ENCODE data around the gene FPGS. TPM values are rescaled to one million over a fixed set of nuclear protein-coding genes. Genes with fewer than 3 reads are reported as not detected.

Gene FPGS
- polyA plus RNA-seq, 1 donor (not counting 4 experiments of a cell fraction or from before 2014, with no cell fraction given): 38.2 TPM

- DNase-seq (ENCODE audit: low read depth, low spot score) (no peak), FAIRE-seq (no peak)
- Histone ChIP-seq H3K36me3 (ENCODE audit: control insufficient read depth in 2 of 2, extremely low read depth in 1 of 2, insufficient read depth in 2 of 2, low read length in 2 of 2) (no peaks in the 10 kb centered on the region), H3K4me1 (ENCODE audit: control insufficient read depth, extremely low read depth, insufficient read depth, low read length) (no peaks in the 10 kb centered on the region), H3K9ac (ENCODE audit: control insufficient read depth, extremely low read depth, insufficient read depth, low read length) (no peak overlapping the region), H3K27ac (ENCODE audit: control insufficient read depth, insufficient read depth, low read length) (no peak overlapping the region), H4K20me1 (ENCODE audit: control insufficient read depth, extremely low read depth, insufficient read depth, low read length) (no peaks in the 10 kb centered on the region), H3K4me3 (ENCODE audit: control insufficient read depth in 2 of 3, extremely low read depth in 1 of 3, insufficient read depth in 2 of 3, low read depth in 1 of 3, low read length in 3 of 3) (no peak overlapping the region), H3K9me3 (ENCODE audit: control insufficient read depth, low read depth, low read length) (no peaks in the 10 kb centered on the region), H3K9me1 (ENCODE audit: control insufficient read depth, extremely low read depth, insufficient read depth, low read length) (no peaks in the 10 kb centered on the region), H3K4me2 (ENCODE audit: control insufficient read depth, extremely low read depth, insufficient read depth, low read depth, low read length) (no peak overlapping the region), H2AFZ (ENCODE audit: control insufficient read depth, low read length) (no peak overlapping the region), H3K27me3 (ENCODE audit: control insufficient read depth, extremely low read depth, insufficient read depth, low read length) (peaks cover 4% of the 10 kb centered on the region), H3K79me2 (ENCODE audit: control insufficient read depth, insufficient read depth, low read length) (no peaks in the 10 kb centered on the region)
- TF ChIP-seq CTCF (optimal IDR thresholded peaks at IDR 0.05 in 1 of 3, IDR thresholded peaks at IDR 0.05 in 1 of 3, conservative IDR thresholded peaks at IDR 0.05 in 1 of 3; ENCODE audit: extremely low read depth in 1 of 3, insufficient read depth in 2 of 3, low read length in 3 of 3) (no peak), EZH2 (IDR thresholded peaks at IDR 0.05; ENCODE audit: low read length) (no peak)
- dilution Hi-C loops (cut with MboI; ENCODE audit: extremely low pct_ligation_motif_present, low sequenced_read_pairs): no loop called here
Observed at GRCh38 chr9:127856094-127856728, 53.5 kb downstream of the FPGS start.

- dilution Hi-C loops (cut with MboI; ENCODE audit: extremely low pct_ligation_motif_present, low sequenced_read_pairs): no loop called here
Observed at GRCh38 chr9:127856729-127857116, 54.0 kb downstream of the FPGS start.

More at GRCh38 chr9:127856729-127857116, 54.0 kb downstream of the FPGS start:
- Histone ChIP-seq H3K9me3 (ENCODE audit: control insufficient read depth, low read depth, low read length) (no peaks in the 10 kb centered on the region), H3K4me3 (ENCODE audit: control insufficient read depth in 2 of 3, extremely low read depth in 1 of 3, insufficient read depth in 2 of 3, low read depth in 1 of 3, low read length in 3 of 3) (no peak overlapping the region), H3K9me1 (ENCODE audit: control insufficient read depth, extremely low read depth, insufficient read depth, low read length) (no peaks in the 10 kb centered on the region), H3K27me3 (ENCODE audit: control insufficient read depth, extremely low read depth, insufficient read depth, low read length) (peaks cover 4% of the 10 kb centered on the region), H3K36me3 (ENCODE audit: control insufficient read depth in 2 of 2, extremely low read depth in 1 of 2, insufficient read depth in 2 of 2, low read length in 2 of 2) (no peaks in the 10 kb centered on the region), H2AFZ (ENCODE audit: control insufficient read depth, low read length) (no peak overlapping the region), H4K20me1 (ENCODE audit: control insufficient read depth, extremely low read depth, insufficient read depth, low read length) (no peaks in the 10 kb centered on the region), H3K79me2 (ENCODE audit: control insufficient read depth, insufficient read depth, low read length) (no peaks in the 10 kb centered on the region), H3K9ac (ENCODE audit: control insufficient read depth, extremely low read depth, insufficient read depth, low read length) (no peak overlapping the region), H3K4me1 (ENCODE audit: control insufficient read depth, extremely low read depth, insufficient read depth, low read length) (no peaks in the 10 kb centered on the region), H3K27ac (ENCODE audit: control insufficient read depth, insufficient read depth, low read length) (no peak overlapping the region), H3K4me2 (ENCODE audit: control insufficient read depth, extremely low read depth, insufficient read depth, low read depth, low read length) (no peak overlapping the region)
- DNase-seq (ENCODE audit: low read depth, low spot score) (no peak), FAIRE-seq (no peak)
- TF ChIP-seq EZH2 (IDR thresholded peaks at IDR 0.05; ENCODE audit: low read length): no peak
- TF ChIP-seq CTCF (optimal IDR thresholded peaks at IDR 0.05 in 1 of 3, IDR thresholded peaks at IDR 0.05 in 1 of 3, conservative IDR thresholded peaks at IDR 0.05 in 1 of 3; ENCODE audit: extremely low read depth in 1 of 3, insufficient read depth in 2 of 3, low read length in 3 of 3): no peak
